Erythroblast (primary cell): ENCODE results near the gene UBE2O.

Experiments used
- GATA1 ChIP-seq: IDR thresholded peaks from 2 replicates; pipeline ENCODE4 v1.6.1; 2011; ENCODE audit warnings: low read depth, mild to moderate bottlenecking, control low read depth, low read length, moderate library complexity
- POLR2A ChIP-seq: IDR thresholded peaks from 2 replicates; pipeline ENCODE4 v1.6.1; 2011; ENCODE audit warnings: mild to moderate bottlenecking, low read length

DNA sequence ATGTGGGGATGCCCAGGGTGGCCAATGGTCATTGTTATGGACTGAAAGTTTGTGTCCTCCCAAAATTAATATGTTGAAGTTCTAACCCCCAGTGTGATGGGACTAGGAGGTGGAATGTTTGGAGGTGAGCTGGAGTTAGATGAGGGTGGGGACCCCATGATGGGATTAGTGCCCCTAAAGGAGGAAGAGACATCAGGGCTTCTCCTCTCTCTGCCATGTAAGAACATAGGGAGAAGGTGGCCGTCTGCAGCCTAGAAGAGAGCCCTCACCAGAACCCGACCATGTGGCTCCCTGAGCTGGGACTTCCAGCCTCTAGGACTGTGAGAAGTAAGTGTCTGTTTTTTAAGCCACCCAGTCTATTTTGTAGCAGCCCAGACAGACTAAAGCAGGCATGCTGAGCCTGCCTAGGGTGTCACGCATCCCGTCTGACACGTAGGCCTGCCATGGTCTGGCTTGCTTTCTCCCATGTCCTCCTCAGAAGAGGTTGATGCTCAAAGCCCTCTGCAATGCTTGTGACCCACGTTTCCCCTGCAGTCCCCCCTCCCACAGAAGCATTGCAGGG, 95.3 kb downstream of the UBE2O start:
- no peak for TF ChIP-seq POLR2A
- TF ChIP-seq GATA1: no peak
